Measurements from ENCODE around the gene METTL24.

METTL24 gene

DNA sequence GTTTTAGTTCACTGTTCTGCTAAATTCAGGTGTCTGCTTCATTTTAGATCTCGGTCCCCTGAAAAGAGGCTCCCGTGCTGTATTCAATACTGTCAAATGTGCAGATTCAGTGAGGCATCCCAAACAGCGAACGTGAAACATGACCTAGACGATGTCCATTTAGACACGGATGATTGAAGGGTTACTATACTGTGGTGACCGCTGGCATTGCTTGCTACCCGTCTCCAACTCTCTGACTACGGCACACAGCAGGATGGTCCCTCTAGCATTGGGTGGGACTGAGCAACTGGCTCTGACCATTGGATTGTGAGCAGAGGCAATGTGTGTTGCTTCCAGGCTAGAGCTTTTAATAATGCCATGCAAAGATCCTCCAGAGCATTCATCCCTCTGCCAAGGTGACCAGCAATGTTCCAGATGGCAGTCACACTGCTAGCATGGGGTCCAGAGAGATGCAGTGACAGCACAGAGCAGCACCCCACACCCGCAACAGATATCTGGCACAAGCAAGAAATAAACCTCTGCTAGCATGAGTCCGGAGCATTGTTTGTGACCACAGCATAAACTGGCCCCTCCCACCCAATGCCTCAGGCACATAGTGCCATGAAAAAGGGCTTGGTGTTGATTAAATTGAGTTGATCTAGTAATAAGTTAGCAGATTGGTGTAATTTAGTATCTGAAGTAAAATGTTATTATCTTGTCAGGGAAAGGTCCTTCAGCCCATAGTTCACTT, 9.0 kb downstream of the METTL24 start:
- no peaks in the 10 kb centered on the region for H3K4me1 ChIP-seq
- H3K79me2 ChIP-seq = no peaks in the 10 kb centered on the region
- H3K9ac ChIP-seq = no peak overlapping the region
- no peak overlapping the region for H3K27ac ChIP-seq
- no peak overlapping the region for H2AFZ ChIP-seq
- no peak for TF ChIP-seq CTCF (IDR thresholded peaks at IDR 0.05)
- H3K4me3 ChIP-seq (ENCODE audit: low read depth, low read length) = no peak overlapping the region
- no peak overlapping the region for H3K4me2 ChIP-seq (ENCODE audit: low read length)
- H3K9me3 ChIP-seq (ENCODE audit: control insufficient read depth, low read length) = no peaks in the 10 kb centered on the region
- H3K27me3 ChIP-seq (ENCODE audit: control insufficient read depth, insufficient read depth, low read length) = no peaks in the 10 kb centered on the region
- no peaks in the 10 kb centered on the region for H3K36me3 ChIP-seq (ENCODE audit: control insufficient read depth, insufficient read depth, low read length)

- no peak for TF ChIP-seq CTCF (IDR thresholded peaks at IDR 0.05)
- Histone ChIP-seq H3K4me3 (ENCODE audit: low read depth, low read length) (no peak overlapping the region), H3K4me2 (ENCODE audit: low read length) (no peak overlapping the region), H3K4me1 (no peaks in the 10 kb centered on the region), H3K27me3 (ENCODE audit: control insufficient read depth, insufficient read depth, low read length) (no peaks in the 10 kb centered on the region), H3K9me3 (ENCODE audit: control insufficient read depth, low read length) (no peaks in the 10 kb centered on the region), H2AFZ (no peak overlapping the region), H3K79me2 (no peaks in the 10 kb centered on the region), H3K36me3 (ENCODE audit: control insufficient read depth, insufficient read depth, low read length) (no peaks in the 10 kb centered on the region), H3K27ac (no peak overlapping the region), H3K9ac (no peak overlapping the region)
Observed at GRCh38 chr6:110345025-110345424, 13.1 kb downstream of the METTL24 start.

- Histone ChIP-seq H3K9ac (no peak overlapping the region), H3K4me1 (no peaks in the 10 kb centered on the region), H3K36me3 (ENCODE audit: control insufficient read depth, insufficient read depth, low read length) (no peaks in the 10 kb centered on the region), H3K4me3 (ENCODE audit: low read depth, low read length) (no peak overlapping the region), H2AFZ (no peak overlapping the region), H3K27ac (no peak overlapping the region), H3K79me2 (no peaks in the 10 kb centered on the region), H3K27me3 (ENCODE audit: control insufficient read depth, insufficient read depth, low read length) (no peaks in the 10 kb centered on the region), H3K9me3 (ENCODE audit: control insufficient read depth, low read length) (no peaks in the 10 kb centered on the region), H3K4me2 (ENCODE audit: low read length) (no peak overlapping the region)
- no peak for TF ChIP-seq CTCF (IDR thresholded peaks at IDR 0.05)
Observed at GRCh38 chr6:110342759-110343158, 15.4 kb downstream of the METTL24 start.

GRCh38 chr6:110341663-110342596, 16.2 kb downstream of the METTL24 start:
- H3K4me2 ChIP-seq (ENCODE audit: low read length) = no peak overlapping the region
- H3K27me3 ChIP-seq (ENCODE audit: control insufficient read depth, insufficient read depth, low read length) = no peaks in the 10 kb centered on the region
- H3K27ac ChIP-seq = no peak overlapping the region
- no peaks in the 10 kb centered on the region for H3K36me3 ChIP-seq (ENCODE audit: control insufficient read depth, insufficient read depth, low read length)
- no peak overlapping the region for H3K4me3 ChIP-seq (ENCODE audit: low read depth, low read length)
- no peaks in the 10 kb centered on the region for H3K4me1 ChIP-seq
- no peak overlapping the region for H2AFZ ChIP-seq
- no peak for TF ChIP-seq CTCF (IDR thresholded peaks at IDR 0.05)
- H3K9ac ChIP-seq = no peak overlapping the region
- no peaks in the 10 kb centered on the region for H3K9me3 ChIP-seq (ENCODE audit: control insufficient read depth, low read length)
- no peaks in the 10 kb centered on the region for H3K79me2 ChIP-seq

Measured in parathyroid adenoma (tissue), 2 donors.